Suprapubic skin (tissue), 4 donors: ENCODE measurements around the gene AKR1C1. TPM values are rescaled to one million over a fixed set of nuclear protein-coding genes. Genes with fewer than 3 reads are reported as not detected.
"Not testable (repeated sequence)": the region's sequence is repeated elsewhere in the genome, so short reads cannot be mapped to it uniquely, and the experiment has no call there.

Experiments
- DNase-seq, 2 donors: peaks; one replicate each; pipeline ENCODE4 v3.0.0-alpha.2; 2019; ENCODE audit warnings: low spot score in 2 of 2
- H3K27ac ChIP-seq: fragments of 200-600 bp; sonication (generic); one replicate; pipeline ENCODE4 v1.5.1; 2019
- H3K27me3 ChIP-seq: fragments of 200-600 bp; sonication (generic); one replicate; pipeline ENCODE4 v1.5.1; 2019
- H3K36me3 ChIP-seq: fragments of 200-600 bp; sonication (generic); one replicate; pipeline ENCODE4 v1.5.1; 2019
- H3K4me1 ChIP-seq: fragments of 200-600 bp; sonication (generic); one replicate; pipeline ENCODE4 v1.5.1; 2019
- H3K4me3 ChIP-seq: fragments of 200-600 bp; sonication (generic); one replicate; pipeline ENCODE4 v1.5.1; 2019; ENCODE audit warnings: mild to moderate bottlenecking
- H3K9me3 ChIP-seq: fragments of 200-600 bp; sonication (generic); one replicate; pipeline ENCODE4 v1.5.1; 2019
- CTCF ChIP-seq, 2 donors: fragments of 200-600 bp in 1 of 2; fragments of 450-650 bp in 1 of 2; sonication (generic) in 1 of 2; IDR thresholded peaks; one replicate each; pipeline ENCODE4 v1.5.1; 2016 to 2019; ENCODE audit warnings: antibody characterized with exemption in 2 of 2, mild to moderate bottlenecking in 1 of 2, moderate library complexity in 1 of 2
- EP300 ChIP-seq: sonication (generic); formaldehyde crosslinking; IDR thresholded peaks from one replicate; pipeline ENCODE4 v1.6.1; 2017; ENCODE audit warnings: antibody characterized with exemption
- POLR2A ChIP-seq, 2 donors: fragments of 450-650 bp; IDR thresholded peaks; one replicate each; pipeline ENCODE4 v1.6.1; 2017; ENCODE audit warnings: antibody characterized with exemption in 2 of 2, mild to moderate bottlenecking in 2 of 2, moderate library complexity in 2 of 2
- POLR2AphosphoS5 ChIP-seq, 3 donors: sonication (generic); formaldehyde crosslinking; IDR thresholded peaks; one replicate each; pipeline ENCODE4 v1.6.1; 2017; ENCODE audit warnings: antibody characterized with exemption in 3 of 3
- WGBS: methylation state at CpG from one replicate; pipeline ENCODE4 v1.1.5; 2018; 5-methylcytosine and 5-hydroxymethylcytosine counted together
- total RNA-seq, 4 donors: library from RNA; depleted of rRNA; stranded (reverse); fragments of >200 nt; gene quantifications; one replicate each; pipeline ENCODE4 v1.1.0, GENCODE V29; 2016

Gene AKR1C1
- total RNA-seq, 4 donors from 2014 or later, result 23.3 to 61.7 (median 32.6) TPM

GRCh38 chr10:4941540-4942330, 21.5 kb upstream of the AKR1C1 start:
- Histone ChIP-seq H3K9me3 (no peaks in the 10 kb centered on the region), H3K4me3 (no peak overlapping the region), H3K36me3 (no peaks in the 10 kb centered on the region), H3K27me3 (no peaks in the 10 kb centered on the region), H3K27ac (peak overlapping the region; percentile 79), H3K4me1 (peaks cover 43% of the 10 kb centered on the region)
- 43% methylated on average over 5 of the region's 5 CpGs for WGBS
- TF ChIP-seq CTCF (IDR thresholded peaks at IDR 0.05) (no peak), POLR2A (IDR thresholded peaks at IDR 0.05) (no peak), POLR2AphosphoS5 (IDR thresholded peaks at IDR 0.05) (no peak), EP300 (no peak)
- no peak for DNase-seq

GRCh38 chr10:4942931-4943330, 20.3 kb upstream of the AKR1C1 start:
- H3K9me3 ChIP-seq, H3K36me3 ChIP-seq, H3K4me3 ChIP-seq, H3K27me3 ChIP-seq, DNase-seq: not testable (repeated sequence)
- Histone ChIP-seq H3K4me1 (peaks cover 55% of the 10 kb centered on the region), H3K27ac (peak overlapping the region; percentile 79)
- 57% methylated on average over 2 of the region's 2 CpGs for WGBS

DNA sequence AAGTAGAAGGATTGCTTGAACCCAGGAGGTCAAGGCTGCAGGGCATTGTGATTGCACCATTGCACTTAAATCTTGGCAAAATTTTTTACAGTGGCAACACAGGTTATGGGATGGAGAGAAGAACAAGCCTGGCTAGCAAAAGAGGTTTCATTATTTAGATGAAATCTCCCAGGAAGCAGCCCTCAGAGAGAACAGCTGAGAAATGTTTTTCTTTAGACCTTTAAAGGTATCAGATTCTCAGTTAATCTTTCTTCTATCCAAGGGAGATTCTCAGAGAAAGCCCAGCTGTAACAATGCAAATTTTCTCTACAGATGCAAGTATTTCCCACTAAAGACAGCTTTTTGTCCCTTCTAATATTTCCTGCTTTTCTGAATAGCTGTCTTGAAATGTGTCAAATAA, 19.8 kb upstream of the AKR1C1 start:
- Histone ChIP-seq H3K27ac (peak overlapping the region; percentile 79), H3K4me1 (peaks cover 60% of the 10 kb centered on the region)
- not testable (repeated sequence) for DNase-seq, H3K9me3 ChIP-seq, H3K36me3 ChIP-seq, H3K27me3 ChIP-seq, H3K4me3 ChIP-seq

GRCh38 chr10:4943821-4944220, 19.4 kb upstream of the AKR1C1 start:
- peaks cover 64% of the 10 kb centered on the region for H3K4me1 ChIP-seq
- H3K36me3 ChIP-seq, result no peaks in the 10 kb centered on the region
- no peak overlapping the region for H3K4me3 ChIP-seq
- TF ChIP-seq EP300 (no peak), POLR2A (IDR thresholded peaks at IDR 0.05) (no peak), POLR2AphosphoS5 (IDR thresholded peaks at IDR 0.05) (no peak), CTCF (IDR thresholded peaks at IDR 0.05) (no peak)
- WGBS, result 65% methylated on average over 2 of the region's 2 CpGs
- no peaks in the 10 kb centered on the region for H3K9me3 ChIP-seq
- no peaks in the 10 kb centered on the region for H3K27me3 ChIP-seq
- H3K27ac ChIP-seq, result peak overlapping the region; percentile 79
- DNase-seq, result no peak

DNA sequence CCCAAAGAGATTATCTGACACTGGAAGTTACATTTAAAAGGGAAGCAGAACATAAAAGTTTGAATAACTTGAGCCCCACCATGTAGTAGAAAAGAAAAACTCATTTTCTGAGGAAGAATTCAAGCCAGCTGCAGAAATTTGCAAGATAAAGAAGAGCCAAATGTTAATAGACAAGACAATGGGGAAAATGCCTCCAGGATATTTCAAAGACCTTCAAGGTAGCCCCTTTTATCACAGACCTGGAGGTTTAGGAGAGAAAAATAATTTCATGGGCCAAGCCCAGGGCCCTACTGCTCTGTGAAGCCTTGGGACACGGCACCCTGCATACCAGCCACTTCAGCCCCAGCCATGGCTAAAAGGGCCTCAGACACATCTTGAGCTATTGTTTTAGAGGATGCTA, 18.4 kb upstream of the AKR1C1 start:
- no peaks in the 10 kb centered on the region for H3K27me3 ChIP-seq
- TF ChIP-seq POLR2AphosphoS5 (IDR thresholded peaks at IDR 0.05) (no peak), POLR2A (IDR thresholded peaks at IDR 0.05) (no peak), CTCF (IDR thresholded peaks at IDR 0.05) (no peak), EP300 (no peak)
- H3K36me3 ChIP-seq, result no peaks in the 10 kb centered on the region
- no peak overlapping the region for H3K4me3 ChIP-seq
- 91% methylated on average over 1 of the region's 1 CpG for WGBS
- peaks cover 62% of the 10 kb centered on the region for H3K4me1 ChIP-seq
- no peak overlapping the region for H3K27ac ChIP-seq
- no peaks in the 10 kb centered on the region for H3K9me3 ChIP-seq
- DNase-seq, result no peak

- Histone ChIP-seq H3K27me3 (no peaks in the 10 kb centered on the region), H3K4me1 (peaks cover 56% of the 10 kb centered on the region), H3K4me3 (no peak overlapping the region), H3K9me3 (no peaks in the 10 kb centered on the region), H3K27ac (peak overlapping the region; percentile 43), H3K36me3 (no peaks in the 10 kb centered on the region)
- no peak for DNase-seq
- no peak for TF ChIP-seq POLR2A (IDR thresholded peaks at IDR 0.05)
- TF ChIP-seq CTCF (IDR thresholded peaks at IDR 0.05), result no peak
- TF ChIP-seq EP300, result no peak
- TF ChIP-seq POLR2AphosphoS5 (IDR thresholded peaks at IDR 0.05), result no peak
- 81% methylated on average over 2 of the region's 2 CpGs for WGBS
Observed at GRCh38 chr10:4945766-4946717, 17.2 kb upstream of the AKR1C1 start.
